ENCODE data around the gene GAS7. TPM values are rescaled to one million over a fixed set of nuclear protein-coding genes. Genes with fewer than 3 reads are reported as not detected.

The GAS7 gene
- total and polyA plus RNA-seq, 2 of the 13 experiments (the other 11 are each of a cell fraction or from before 2014, with no cell fraction given), result 1.0 to 5.2 TPM

GRCh38 chr17:10156077-10156435, 42.4 kb downstream of the GAS7 start (continued):
- TF ChIP-seq, protein P1, sequence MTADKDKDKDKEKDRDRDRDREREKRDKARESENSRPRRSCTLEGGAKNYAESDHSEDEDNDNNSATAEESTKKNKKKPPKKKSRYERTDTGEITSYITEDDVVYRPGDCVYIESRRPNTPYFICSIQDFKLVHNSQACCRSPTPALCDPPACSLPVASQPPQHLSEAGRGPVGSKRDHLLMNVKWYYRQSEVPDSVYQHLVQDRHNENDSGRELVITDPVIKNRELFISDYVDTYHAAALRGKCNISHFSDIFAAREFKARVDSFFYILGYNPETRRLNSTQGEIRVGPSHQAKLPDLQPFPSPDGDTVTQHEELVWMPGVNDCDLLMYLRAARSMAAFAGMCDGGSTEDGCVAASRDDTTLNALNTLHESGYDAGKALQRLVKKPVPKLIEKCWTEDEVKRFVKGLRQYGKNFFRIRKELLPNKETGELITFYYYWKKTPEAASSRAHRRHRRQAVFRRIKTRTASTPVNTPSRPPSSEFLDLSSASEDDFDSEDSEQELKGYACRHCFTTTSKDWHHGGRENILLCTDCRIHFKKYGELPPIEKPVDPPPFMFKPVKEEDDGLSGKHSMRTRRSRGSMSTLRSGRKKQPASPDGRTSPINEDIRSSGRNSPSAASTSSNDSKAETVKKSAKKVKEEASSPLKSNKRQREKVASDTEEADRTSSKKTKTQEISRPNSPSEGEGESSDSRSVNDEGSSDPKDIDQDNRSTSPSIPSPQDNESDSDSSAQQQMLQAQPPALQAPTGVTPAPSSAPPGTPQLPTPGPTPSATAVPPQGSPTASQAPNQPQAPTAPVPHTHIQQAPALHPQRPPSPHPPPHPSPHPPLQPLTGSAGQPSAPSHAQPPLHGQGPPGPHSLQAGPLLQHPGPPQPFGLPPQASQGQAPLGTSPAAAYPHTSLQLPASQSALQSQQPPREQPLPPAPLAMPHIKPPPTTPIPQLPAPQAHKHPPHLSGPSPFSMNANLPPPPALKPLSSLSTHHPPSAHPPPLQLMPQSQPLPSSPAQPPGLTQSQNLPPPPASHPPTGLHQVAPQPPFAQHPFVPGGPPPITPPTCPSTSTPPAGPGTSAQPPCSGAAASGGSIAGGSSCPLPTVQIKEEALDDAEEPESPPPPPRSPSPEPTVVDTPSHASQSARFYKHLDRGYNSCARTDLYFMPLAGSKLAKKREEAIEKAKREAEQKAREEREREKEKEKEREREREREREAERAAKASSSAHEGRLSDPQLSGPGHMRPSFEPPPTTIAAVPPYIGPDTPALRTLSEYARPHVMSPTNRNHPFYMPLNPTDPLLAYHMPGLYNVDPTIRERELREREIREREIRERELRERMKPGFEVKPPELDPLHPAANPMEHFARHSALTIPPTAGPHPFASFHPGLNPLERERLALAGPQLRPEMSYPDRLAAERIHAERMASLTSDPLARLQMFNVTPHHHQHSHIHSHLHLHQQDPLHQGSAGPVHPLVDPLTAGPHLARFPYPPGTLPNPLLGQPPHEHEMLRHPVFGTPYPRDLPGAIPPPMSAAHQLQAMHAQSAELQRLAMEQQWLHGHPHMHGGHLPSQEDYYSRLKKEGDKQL (CRISPR knock-in tag; IDR thresholded peaks at IDR 0.05; ENCODE audit: low read depth), result no peak
- TF ChIP-seq SKI (IDR thresholded peaks at IDR 0.05; ENCODE audit: partially characterized antibody) (no peak), GMEB1 (CRISPR knock-in tag; IDR thresholded peaks at IDR 0.05; ENCODE audit: borderline replicate concordance) (no peak), SNAPC2 (CRISPR knock-in tag; IDR thresholded peaks at IDR 0.05) (no peak), ZNF777 (CRISPR knock-in tag; IDR thresholded peaks at IDR 0.05) (no peak), ATF7 (IDR thresholded peaks at IDR 0.05) (no peak), ATF7 (CRISPR knock-in tag; IDR thresholded peaks at IDR 0.05) (no peak), HOXA5 (CRISPR knock-in tag; IDR thresholded peaks at IDR 0.05) (no peak), RFX5 (IDR thresholded peaks at IDR 0.05; ENCODE audit: low read depth, low read length) (no peak)
